Stimulated activated naive CD4-positive, alpha-beta T cell treated with Interleukin-2 at 50 U/mL for 16 hours (primary cell): Measurements from ENCODE around the gene LRRIQ4.

ENCODE experiments used
- DNase-seq: peaks from one replicate; lab custom pipeline; 2025; lab: John Stamatoyannopoulos, UW

LRRIQ4 gene

GRCh38 chr3:169855514-169855913, 42.8 kb downstream of the LRRIQ4 start:
- DNase-seq = no peak

GRCh38 chr3:169857811-169858210, 45.1 kb downstream of the LRRIQ4 start:
- DNase-seq = no peak

DNA sequence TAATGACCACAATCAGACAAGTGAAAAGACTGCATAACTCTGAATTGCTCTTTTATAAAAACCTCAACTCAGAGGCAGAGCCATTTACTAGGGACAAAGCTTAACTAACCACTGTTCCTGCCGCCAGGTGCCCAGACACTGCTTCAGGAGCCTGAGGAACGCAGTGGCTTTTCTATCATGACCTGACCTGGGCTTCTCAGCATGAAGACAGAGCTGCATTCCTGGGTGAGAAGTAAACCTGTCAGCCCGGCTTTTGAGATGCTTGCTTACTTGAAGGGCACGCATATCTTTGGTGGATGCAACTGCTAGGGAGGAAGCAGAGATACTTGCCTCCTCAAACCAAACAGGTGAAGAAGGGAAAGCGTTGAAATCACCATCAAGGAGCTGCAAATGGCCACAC, 49.2 kb downstream of the LRRIQ4 start:
- no peak for DNase-seq

- peak; percentile 33 for DNase-seq
Observed at GRCh38 chr3:169863458-169863899, 50.8 kb downstream of the LRRIQ4 start.

GRCh38 chr3:169864270-169864669, 51.6 kb downstream of the LRRIQ4 start:
- DNase-seq = no peak

GRCh38 chr3:169865176-169865767, 52.6 kb downstream of the LRRIQ4 start:
- no peak for DNase-seq

DNA sequence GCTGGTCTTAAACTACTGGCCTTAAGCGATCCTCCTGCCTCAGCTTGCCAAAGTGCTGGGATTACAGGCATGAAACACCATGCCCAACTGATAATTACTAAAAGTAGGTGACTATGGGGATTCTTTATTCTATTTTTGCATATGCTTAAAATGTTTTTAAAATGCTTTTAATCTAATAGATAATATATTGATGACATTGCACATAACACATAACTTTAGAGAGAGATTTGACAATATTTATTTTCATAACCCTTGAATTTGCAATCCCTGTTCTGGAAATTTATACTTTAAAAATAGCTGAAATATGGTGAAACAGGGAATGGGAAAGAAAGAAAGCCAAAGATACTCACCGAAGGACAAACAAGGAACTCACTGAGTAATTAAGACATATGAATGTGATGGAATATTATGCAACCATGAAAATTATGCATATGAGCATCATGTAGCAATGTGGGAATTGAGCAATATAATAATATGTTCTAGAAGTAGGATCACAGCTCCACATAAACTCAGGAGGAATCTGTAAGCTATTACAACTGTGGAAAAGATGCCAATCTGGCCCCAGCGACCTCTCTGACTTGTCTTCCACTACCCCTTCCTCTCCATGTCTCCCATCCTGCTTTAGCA, 55.0 kb downstream of the LRRIQ4 start:
- DNase-seq = no peak

- DNase-seq = no peak
Observed at GRCh38 chr3:169868369-169868768, 55.7 kb downstream of the LRRIQ4 start.

DNA sequence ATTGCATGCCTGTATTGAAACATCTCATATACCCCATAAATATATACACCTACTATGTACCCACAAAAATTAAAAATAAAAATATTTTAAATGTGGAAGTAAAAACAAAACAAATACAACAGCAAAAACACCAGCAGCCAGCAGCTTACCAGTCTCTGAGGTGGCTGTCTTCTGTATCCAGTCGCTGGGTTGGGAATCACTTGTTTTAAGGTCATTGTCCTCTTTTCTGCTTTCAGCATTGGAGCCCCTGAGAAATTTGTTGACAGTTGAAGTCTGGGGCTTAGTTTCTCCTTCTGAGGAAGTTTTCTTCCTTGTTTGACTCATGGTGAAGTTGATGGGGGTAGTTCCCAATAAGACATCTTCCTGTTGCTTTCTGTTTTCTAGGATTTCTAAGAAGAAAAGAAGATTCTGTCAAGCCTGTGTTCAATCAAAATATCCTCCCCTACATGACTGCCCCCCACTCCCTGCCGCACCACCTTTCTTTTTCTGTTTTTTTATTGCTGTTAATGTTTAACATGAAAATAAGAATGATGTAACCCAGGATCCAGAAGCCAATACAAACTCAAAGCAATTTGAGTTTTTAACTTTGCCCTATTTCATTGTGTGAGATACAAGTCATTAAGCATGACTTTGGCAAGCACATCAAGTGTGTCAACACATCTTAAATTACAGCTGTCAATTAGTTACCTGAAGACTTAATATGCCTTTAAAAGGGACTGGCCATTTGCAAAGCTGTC, 57.0 kb downstream of the LRRIQ4 start, which contains the start of gene LRRC31:
Gene LRRC31 (minus strand): TSS at position 452 of the 737 bp plus-strand sequence. CDS start 128 bp downstream, at position 324.
- no peak for DNase-seq

GRCh38 chr3:169871129-169871886, 58.6 kb downstream of the LRRIQ4 start:
- DNase-seq = no peak

- no peak for DNase-seq
Observed at GRCh38 chr3:169879013-169879557, 66.4 kb downstream of the LRRIQ4 start.

- DNase-seq = no peak
Observed at GRCh38 chr3:169879845-169880575, 67.3 kb downstream of the LRRIQ4 start.

GRCh38 chr3:169880576-169881250, 68.0 kb downstream of the LRRIQ4 start:
- DNase-seq = no peak

GRCh38 chr3:169886671-169887070, 74.0 kb downstream of the LRRIQ4 start:
- DNase-seq = no peak
